Neural cell (in vitro differentiated cells): ENCODE measurements around the gene VWA3B.

Source experiments
- EZH2 ChIP-seq: fragments of 200-600, 300-800 bp; shearing (Covaris generic), sonication (generic); IDR thresholded peaks from 2 replicates; pipeline ENCODE4 v1.6.1; 2014; ENCODE audit warnings: antibody characterized with exemption, low read length, borderline replicate concordance, mild to moderate bottlenecking; ENCODE audit not compliant: insufficient read depth, poor library complexity, severe bottlenecking
- POLR2AphosphoS5 ChIP-seq: IDR thresholded peaks from 2 replicates; pipeline ENCODE4 v1.6.1; 2012
- TF ChIP-seq, protein P1 (sequence below): fragments of 450-650 bp; IDR thresholded peaks from 2 replicates; pipeline ENCODE4 v1.5.1; 2014; ENCODE audit warnings: antibody characterized with exemption, mild to moderate bottlenecking, moderate library complexity; ENCODE audit not compliant: poor library complexity, severe bottlenecking
- TF ChIP-seq, protein P2 (sequence below): IDR thresholded peaks from 2 replicates; pipeline ENCODE4 v1.6.1; 2012; ENCODE audit warnings: borderline replicate concordance

- TF ChIP-seq, protein P1, sequence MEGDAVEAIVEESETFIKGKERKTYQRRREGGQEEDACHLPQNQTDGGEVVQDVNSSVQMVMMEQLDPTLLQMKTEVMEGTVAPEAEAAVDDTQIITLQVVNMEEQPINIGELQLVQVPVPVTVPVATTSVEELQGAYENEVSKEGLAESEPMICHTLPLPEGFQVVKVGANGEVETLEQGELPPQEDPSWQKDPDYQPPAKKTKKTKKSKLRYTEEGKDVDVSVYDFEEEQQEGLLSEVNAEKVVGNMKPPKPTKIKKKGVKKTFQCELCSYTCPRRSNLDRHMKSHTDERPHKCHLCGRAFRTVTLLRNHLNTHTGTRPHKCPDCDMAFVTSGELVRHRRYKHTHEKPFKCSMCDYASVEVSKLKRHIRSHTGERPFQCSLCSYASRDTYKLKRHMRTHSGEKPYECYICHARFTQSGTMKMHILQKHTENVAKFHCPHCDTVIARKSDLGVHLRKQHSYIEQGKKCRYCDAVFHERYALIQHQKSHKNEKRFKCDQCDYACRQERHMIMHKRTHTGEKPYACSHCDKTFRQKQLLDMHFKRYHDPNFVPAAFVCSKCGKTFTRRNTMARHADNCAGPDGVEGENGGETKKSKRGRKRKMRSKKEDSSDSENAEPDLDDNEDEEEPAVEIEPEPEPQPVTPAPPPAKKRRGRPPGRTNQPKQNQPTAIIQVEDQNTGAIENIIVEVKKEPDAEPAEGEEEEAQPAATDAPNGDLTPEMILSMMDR = no peak
- TF ChIP-seq EZH2 (no peak), POLR2AphosphoS5 (no peak)
- TF ChIP-seq, protein P2, sequence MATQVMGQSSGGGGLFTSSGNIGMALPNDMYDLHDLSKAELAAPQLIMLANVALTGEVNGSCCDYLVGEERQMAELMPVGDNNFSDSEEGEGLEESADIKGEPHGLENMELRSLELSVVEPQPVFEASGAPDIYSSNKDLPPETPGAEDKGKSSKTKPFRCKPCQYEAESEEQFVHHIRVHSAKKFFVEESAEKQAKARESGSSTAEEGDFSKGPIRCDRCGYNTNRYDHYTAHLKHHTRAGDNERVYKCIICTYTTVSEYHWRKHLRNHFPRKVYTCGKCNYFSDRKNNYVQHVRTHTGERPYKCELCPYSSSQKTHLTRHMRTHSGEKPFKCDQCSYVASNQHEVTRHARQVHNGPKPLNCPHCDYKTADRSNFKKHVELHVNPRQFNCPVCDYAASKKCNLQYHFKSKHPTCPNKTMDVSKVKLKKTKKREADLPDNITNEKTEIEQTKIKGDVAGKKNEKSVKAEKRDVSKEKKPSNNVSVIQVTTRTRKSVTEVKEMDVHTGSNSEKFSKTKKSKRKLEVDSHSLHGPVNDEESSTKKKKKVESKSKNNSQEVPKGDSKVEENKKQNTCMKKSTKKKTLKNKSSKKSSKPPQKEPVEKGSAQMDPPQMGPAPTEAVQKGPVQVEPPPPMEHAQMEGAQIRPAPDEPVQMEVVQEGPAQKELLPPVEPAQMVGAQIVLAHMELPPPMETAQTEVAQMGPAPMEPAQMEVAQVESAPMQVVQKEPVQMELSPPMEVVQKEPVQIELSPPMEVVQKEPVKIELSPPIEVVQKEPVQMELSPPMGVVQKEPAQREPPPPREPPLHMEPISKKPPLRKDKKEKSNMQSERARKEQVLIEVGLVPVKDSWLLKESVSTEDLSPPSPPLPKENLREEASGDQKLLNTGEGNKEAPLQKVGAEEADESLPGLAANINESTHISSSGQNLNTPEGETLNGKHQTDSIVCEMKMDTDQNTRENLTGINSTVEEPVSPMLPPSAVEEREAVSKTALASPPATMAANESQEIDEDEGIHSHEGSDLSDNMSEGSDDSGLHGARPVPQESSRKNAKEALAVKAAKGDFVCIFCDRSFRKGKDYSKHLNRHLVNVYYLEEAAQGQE = no peak
These were observed 240.8 kb downstream of the VWA3B start for GRCh38 chr2:98327776-98328175.
